Measurements from ENCODE around the gene GNG14. TPM values are rescaled to one million over a fixed set of nuclear protein-coding genes. Genes with fewer than 3 reads are reported as not detected.
A peak's percentile ranks its signal among the peaks of the same experiment; 100 is the strongest.

Gene GNG14
- total and polyA plus RNA-seq, 12 donors, result not detected

- H3K4me1 ChIP-seq (replicated peaks in 1 of 2), result peaks cover 20 to 27% of the 10 kb centered on the region in 2 donors
- TF ChIP-seq POLR2A (IDR thresholded peaks at IDR 0.05), result no peak
- TF ChIP-seq CTCF (IDR thresholded peaks at IDR 0.05), result no peak
- H3K36me3 ChIP-seq (replicated peaks in 1 of 2), result peaks cover 0 to 20% of the 10 kb centered on the region in 2 donors
- peak; percentile 68 to 80 (median 75) for DNase-seq
- peak overlapping the region; percentile 89 to 99 (median 92) for H3K27ac ChIP-seq
- no peaks in the 10 kb centered on the region for H3K27me3 ChIP-seq
- intact Hi-C loops (cut with DNase I), result no loop called here
- no peaks in the 10 kb centered on the region for H3K9me3 ChIP-seq (replicated peaks in 1 of 3)
- peak overlapping the region in 3 of 4 donors; percentile 64 to 98 (median 69) for H3K4me3 ChIP-seq
- 0 to 1% (median 1%) methylated on average over 13 to 65 of the region's 65 CpGs for WGBS, 4 donors
These were observed 34.1 kb downstream of the GNG14 start for GRCh38 chr19:12721656-12722565.

- Histone ChIP-seq H3K4me3 (peak overlapping the region in 2 of 4 donors; percentile 64 to 98), H3K27me3 (no peaks in the 10 kb centered on the region), H3K4me1 (replicated peaks in 1 of 2) (peaks cover 20 to 27% of the 10 kb centered on the region in 2 donors), H3K9me3 (replicated peaks in 1 of 3) (no peaks in the 10 kb centered on the region), H3K36me3 (replicated peaks in 1 of 2) (peaks cover 0 to 13% of the 10 kb centered on the region in 2 donors), H3K27ac (peak overlapping the region; percentile 89 to 99 (median 92))
- intact Hi-C loops (cut with DNase I), result no loop called here
- TF ChIP-seq POLR2A (IDR thresholded peaks at IDR 0.05), result peak; percentile 65 to 83
- no peak for TF ChIP-seq CTCF (IDR thresholded peaks at IDR 0.05)
- 1% methylated on average over 32 of the region's 32 CpGs for WGBS, 4 donors
- DNase-seq, result peak; percentile 96 to 99 (median 99)
These were observed 35.0 kb downstream of the GNG14 start for GRCh38 chr19:12722566-12723380.

- Histone ChIP-seq H3K9me3 (replicated peaks in 1 of 3) (no peaks in the 10 kb centered on the region), H3K27ac (peak overlapping the region in 4 of 5 donors; percentile 9 to 92 (median 85)), H3K36me3 (replicated peaks in 1 of 2) (peaks cover 0 to 8% of the 10 kb centered on the region in 2 donors), H3K4me1 (replicated peaks in 1 of 2) (peaks cover 20 to 27% of the 10 kb centered on the region in 2 donors), H3K27me3 (no peaks in the 10 kb centered on the region), H3K4me3 (peak overlapping the region in 2 of 4 donors; percentile 14 to 98)
- TF ChIP-seq CTCF (IDR thresholded peaks at IDR 0.05), result no peak
- no peak for TF ChIP-seq POLR2A (IDR thresholded peaks at IDR 0.05)
- 0 to 2% (median 1%) methylated on average over 7 of the region's 7 CpGs for WGBS, 4 donors
- DNase-seq, result no peak
- intact Hi-C loops (cut with DNase I), result no loop called here
These were observed 35.5 kb downstream of the GNG14 start for GRCh38 chr19:12723381-12723640.
